ENCODE measurements around the gene NHEJ1.

Gene NHEJ1

DNA sequence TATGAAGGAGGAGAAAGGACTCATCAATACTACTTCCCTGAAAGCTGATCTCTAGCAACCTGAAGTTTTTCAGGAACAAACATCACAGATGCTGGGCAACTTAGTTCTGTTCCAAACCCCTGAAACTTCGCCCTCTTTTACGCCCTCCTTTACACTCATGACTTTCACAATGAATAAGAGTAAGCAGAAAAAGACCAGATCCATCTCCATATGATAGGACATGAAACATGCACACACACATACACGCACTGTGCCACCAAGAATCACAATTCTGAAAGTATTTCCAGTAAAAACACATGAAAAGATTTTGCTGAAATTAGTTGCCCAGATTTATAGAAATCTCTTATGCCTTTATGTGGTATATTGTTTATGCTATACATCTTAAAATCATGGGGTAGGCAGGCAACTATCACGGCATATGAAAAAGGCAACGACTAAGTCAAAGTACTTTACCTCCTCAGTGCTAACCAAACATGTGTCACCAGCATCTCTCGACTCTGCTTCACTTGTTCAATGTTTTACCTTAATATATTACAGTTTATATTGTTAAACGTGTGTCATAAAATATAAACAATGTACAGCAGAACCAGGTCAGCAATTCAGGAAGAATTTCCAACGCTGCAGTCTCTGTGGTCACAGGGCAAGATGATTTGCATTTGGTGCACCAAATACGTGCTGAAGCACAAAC is 47.8 kb downstream of the NHEJ1 start:
- Histone ChIP-seq H3K27me3 (replicated peaks; ENCODE audit: control insufficient read depth, insufficient read depth, low read length) (peaks cover 4% of the 10 kb centered on the region), H3K4me3 (ENCODE audit: low read length) (no peak overlapping the region), H3K4me1 (ENCODE audit: control insufficient read depth, insufficient read depth, low read length) (no peaks in the 10 kb centered on the region), H3K9ac (ENCODE audit: low read length) (no peak overlapping the region), H3K36me3 (ENCODE audit: control insufficient read depth, insufficient read depth, low read length, severe bottlenecking) (no peaks in the 10 kb centered on the region), H3K9me3 (ENCODE audit: control insufficient read depth, low read length) (no peaks in the 10 kb centered on the region)
- no peak for DNase-seq (ENCODE audit: low read depth)

DNA sequence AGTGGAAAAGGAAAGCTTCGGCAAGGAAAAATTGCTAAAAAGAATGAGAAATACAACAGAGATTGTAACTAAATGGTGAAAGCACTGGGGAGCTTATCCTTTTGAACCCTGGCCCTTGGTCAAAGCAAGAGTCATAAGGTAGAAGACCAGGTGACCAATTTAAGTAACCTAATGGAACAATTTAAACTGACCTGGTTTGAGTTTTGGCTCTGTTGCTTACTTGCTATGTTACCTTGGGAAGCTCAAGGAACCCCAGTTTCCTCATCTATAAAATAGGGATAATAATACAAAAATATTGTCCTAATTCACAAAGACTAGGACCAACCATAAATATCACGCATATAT is 48.6 kb downstream of the NHEJ1 start:
- DNase-seq (ENCODE audit: low read depth) = no peak
- H3K9me3 ChIP-seq (ENCODE audit: control insufficient read depth, low read length) = no peaks in the 10 kb centered on the region
- no peaks in the 10 kb centered on the region for H3K27me3 ChIP-seq (replicated peaks; ENCODE audit: control insufficient read depth, insufficient read depth, low read length)

DNA sequence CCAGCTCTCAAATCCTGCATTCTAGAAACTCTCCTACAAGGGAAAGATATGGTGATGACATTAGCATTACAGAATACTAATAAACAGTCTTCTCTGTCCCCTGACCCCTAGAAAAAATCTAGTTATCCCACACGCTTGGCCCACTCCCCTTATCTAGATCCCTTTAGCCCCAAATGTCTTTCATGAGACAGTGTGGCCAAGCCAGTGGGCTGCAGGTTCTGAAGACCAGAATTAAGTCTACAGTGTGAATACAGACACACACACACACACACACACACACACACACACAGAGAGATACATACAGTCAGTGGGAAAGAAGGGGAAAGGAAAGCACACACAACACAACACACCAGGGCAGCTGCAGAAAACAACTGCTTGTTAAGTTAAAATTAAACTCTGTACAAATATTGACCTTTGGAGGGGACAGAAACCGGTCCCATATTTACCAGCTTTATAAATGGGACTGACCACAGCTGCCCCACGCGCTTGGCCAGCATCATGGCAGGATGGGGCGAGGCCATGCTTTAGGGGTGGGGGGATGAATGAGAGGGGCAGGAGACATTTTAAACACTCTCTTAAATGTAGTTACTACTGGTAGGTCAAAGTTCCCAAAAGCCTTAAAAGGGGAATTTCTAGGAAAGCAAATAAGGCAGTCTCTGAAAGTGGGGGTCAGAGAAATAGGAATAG is 49.1 kb downstream of the NHEJ1 start:
- no peaks in the 10 kb centered on the region for H3K4me1 ChIP-seq (ENCODE audit: control insufficient read depth, insufficient read depth, low read length)
- no peak overlapping the region for H3K4me3 ChIP-seq (ENCODE audit: low read length)
- no peak overlapping the region for H3K9ac ChIP-seq (ENCODE audit: low read length)
- H3K36me3 ChIP-seq (ENCODE audit: control insufficient read depth, insufficient read depth, low read length, severe bottlenecking) = no peaks in the 10 kb centered on the region
- H3K27me3 ChIP-seq (replicated peaks; ENCODE audit: control insufficient read depth, insufficient read depth, low read length) = no peaks in the 10 kb centered on the region
- no peaks in the 10 kb centered on the region for H3K9me3 ChIP-seq (ENCODE audit: control insufficient read depth, low read length)
- DNase-seq (ENCODE audit: low read depth) = no peak

More for the DNA sequence above, 48.6 kb downstream of the NHEJ1 start:
- no peaks in the 10 kb centered on the region for H3K36me3 ChIP-seq (ENCODE audit: control insufficient read depth, insufficient read depth, low read length, severe bottlenecking)
- H3K4me1 ChIP-seq (ENCODE audit: control insufficient read depth, insufficient read depth, low read length) = no peaks in the 10 kb centered on the region
- no peak overlapping the region for H3K9ac ChIP-seq (ENCODE audit: low read length)
- H3K4me3 ChIP-seq (ENCODE audit: low read length) = no peak overlapping the region

DNA sequence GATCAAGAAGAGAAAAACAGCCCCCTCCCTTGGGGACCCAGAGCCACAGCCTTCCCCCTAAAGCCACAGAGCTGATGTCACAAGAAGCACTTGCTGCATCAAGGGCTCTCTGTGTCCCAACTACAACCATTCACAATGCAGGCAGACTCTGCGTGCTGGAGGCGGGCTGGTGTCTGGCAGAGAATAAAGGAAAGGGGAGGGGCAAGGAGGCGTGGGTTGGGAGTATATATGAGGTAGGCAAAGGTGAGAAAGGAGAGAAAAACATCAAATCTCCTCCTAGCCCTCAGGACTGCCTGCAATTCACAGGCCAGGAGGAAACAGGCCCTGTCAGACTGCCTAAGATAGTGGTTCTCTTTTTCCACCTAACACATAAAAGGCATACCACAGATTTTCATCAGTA is 51.1 kb downstream of the NHEJ1 start:
- no peaks in the 10 kb centered on the region for H3K9me3 ChIP-seq (ENCODE audit: control insufficient read depth, low read length)
- no peak overlapping the region for H3K9ac ChIP-seq (ENCODE audit: low read length)
- H3K36me3 ChIP-seq (ENCODE audit: control insufficient read depth, insufficient read depth, low read length, severe bottlenecking) = no peaks in the 10 kb centered on the region
- H3K27me3 ChIP-seq (replicated peaks; ENCODE audit: control insufficient read depth, insufficient read depth, low read length) = no peaks in the 10 kb centered on the region
- no peak overlapping the region for H3K4me3 ChIP-seq (ENCODE audit: low read length)
- no peak for DNase-seq (ENCODE audit: low read depth)
- H3K4me1 ChIP-seq (ENCODE audit: control insufficient read depth, insufficient read depth, low read length) = peaks cover 8% of the 10 kb centered on the region

DNA sequence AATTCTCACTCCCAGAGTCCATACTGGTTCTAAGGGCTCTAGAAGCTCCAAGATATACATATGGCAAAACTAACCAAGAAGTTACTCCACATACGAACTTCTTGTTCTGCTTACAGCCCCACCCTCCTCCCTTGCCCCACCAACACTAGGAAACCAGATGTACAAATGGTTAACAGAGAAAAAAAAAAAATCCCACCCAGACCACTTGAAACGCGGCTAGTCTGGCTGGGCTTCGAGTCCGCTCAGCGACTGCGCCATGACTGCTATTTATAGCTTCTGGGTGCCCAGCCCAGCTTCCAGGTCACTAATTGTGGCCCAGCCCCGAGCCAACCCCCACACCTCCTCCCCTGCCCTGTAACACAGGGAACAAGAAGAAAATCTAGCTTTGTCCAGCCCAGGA is 52.9 kb downstream of the NHEJ1 start:
- Histone ChIP-seq H3K27me3 (replicated peaks; ENCODE audit: control insufficient read depth, insufficient read depth, low read length) (no peaks in the 10 kb centered on the region), H3K4me1 (ENCODE audit: control insufficient read depth, insufficient read depth, low read length) (peaks cover 11% of the 10 kb centered on the region), H3K36me3 (ENCODE audit: control insufficient read depth, insufficient read depth, low read length, severe bottlenecking) (no peaks in the 10 kb centered on the region), H3K9me3 (ENCODE audit: control insufficient read depth, low read length) (no peaks in the 10 kb centered on the region), H3K9ac (ENCODE audit: low read length) (no peak overlapping the region), H3K4me3 (ENCODE audit: low read length) (no peak overlapping the region)
- DNase-seq (ENCODE audit: low read depth) = no peak

GRCh38 chr2:219106251-219106650 is 54.4 kb downstream of the NHEJ1 start:
- DNase-seq (ENCODE audit: low read depth) = no peak
- Histone ChIP-seq H3K9ac (ENCODE audit: low read length) (no peak overlapping the region), H3K4me3 (ENCODE audit: low read length) (no peak overlapping the region), H3K9me3 (ENCODE audit: control insufficient read depth, low read length) (no peaks in the 10 kb centered on the region), H3K27me3 (replicated peaks; ENCODE audit: control insufficient read depth, insufficient read depth, low read length) (no peaks in the 10 kb centered on the region), H3K4me1 (ENCODE audit: control insufficient read depth, insufficient read depth, low read length) (peaks cover 11% of the 10 kb centered on the region), H3K36me3 (ENCODE audit: control insufficient read depth, insufficient read depth, low read length, severe bottlenecking) (no peaks in the 10 kb centered on the region)

- no peak overlapping the region for H3K9ac ChIP-seq (ENCODE audit: low read length)
- no peak overlapping the region for H3K4me3 ChIP-seq (ENCODE audit: low read length)
- H3K27me3 ChIP-seq (replicated peaks; ENCODE audit: control insufficient read depth, insufficient read depth, low read length) = no peaks in the 10 kb centered on the region
- peaks cover 15% of the 10 kb centered on the region for H3K4me1 ChIP-seq (ENCODE audit: control insufficient read depth, insufficient read depth, low read length)
- H3K36me3 ChIP-seq (ENCODE audit: control insufficient read depth, insufficient read depth, low read length, severe bottlenecking) = no peaks in the 10 kb centered on the region
- no peaks in the 10 kb centered on the region for H3K9me3 ChIP-seq (ENCODE audit: control insufficient read depth, low read length)
- peak; percentile 74 for DNase-seq (ENCODE audit: low read depth)
Observed at GRCh38 chr2:219104107-219105035, 56.2 kb downstream of the NHEJ1 start.

DNA sequence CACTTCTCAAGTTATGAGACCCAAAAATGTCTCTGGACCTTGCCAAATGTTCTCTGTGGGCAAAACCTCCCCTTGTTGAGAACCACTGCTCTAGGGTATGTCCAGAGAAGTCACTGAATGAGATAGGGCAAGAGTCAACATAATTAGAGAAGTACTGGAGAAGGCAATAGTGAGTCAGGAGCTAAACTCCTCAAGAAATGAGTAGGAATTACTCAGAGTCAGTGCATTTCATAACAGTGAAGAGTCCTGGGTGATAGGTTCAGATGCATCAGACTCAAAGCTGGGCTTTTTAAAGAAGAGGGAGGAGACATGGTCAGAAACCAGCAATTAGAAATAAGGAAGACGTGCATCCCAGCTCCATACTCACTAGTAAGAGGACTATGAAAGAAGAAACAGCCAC is 61.3 kb downstream of the NHEJ1 start:
- Histone ChIP-seq H3K27me3 (replicated peaks; ENCODE audit: control insufficient read depth, insufficient read depth, low read length) (no peaks in the 10 kb centered on the region), H3K4me3 (ENCODE audit: low read length) (no peak overlapping the region), H3K36me3 (ENCODE audit: control insufficient read depth, insufficient read depth, low read length, severe bottlenecking) (no peaks in the 10 kb centered on the region), H3K9ac (ENCODE audit: low read length) (no peak overlapping the region), H3K9me3 (ENCODE audit: control insufficient read depth, low read length) (no peaks in the 10 kb centered on the region), H3K4me1 (ENCODE audit: control insufficient read depth, insufficient read depth, low read length) (peaks cover 12% of the 10 kb centered on the region)
- DNase-seq (ENCODE audit: low read depth) = peak; percentile 54

- DNase-seq (ENCODE audit: low read depth) = no peak
- H3K4me1 ChIP-seq (ENCODE audit: control insufficient read depth, insufficient read depth, low read length) = peaks cover 9% of the 10 kb centered on the region
- no peak overlapping the region for H3K9ac ChIP-seq (ENCODE audit: low read length)
- no peaks in the 10 kb centered on the region for H3K36me3 ChIP-seq (ENCODE audit: control insufficient read depth, insufficient read depth, low read length, severe bottlenecking)
- H3K27me3 ChIP-seq (replicated peaks; ENCODE audit: control insufficient read depth, insufficient read depth, low read length) = no peaks in the 10 kb centered on the region
- no peak overlapping the region for H3K4me3 ChIP-seq (ENCODE audit: low read length)
- H3K9me3 ChIP-seq (ENCODE audit: control insufficient read depth, low read length) = no peaks in the 10 kb centered on the region
Observed at GRCh38 chr2:219095406-219095935, 65.1 kb downstream of the NHEJ1 start.

DNA sequence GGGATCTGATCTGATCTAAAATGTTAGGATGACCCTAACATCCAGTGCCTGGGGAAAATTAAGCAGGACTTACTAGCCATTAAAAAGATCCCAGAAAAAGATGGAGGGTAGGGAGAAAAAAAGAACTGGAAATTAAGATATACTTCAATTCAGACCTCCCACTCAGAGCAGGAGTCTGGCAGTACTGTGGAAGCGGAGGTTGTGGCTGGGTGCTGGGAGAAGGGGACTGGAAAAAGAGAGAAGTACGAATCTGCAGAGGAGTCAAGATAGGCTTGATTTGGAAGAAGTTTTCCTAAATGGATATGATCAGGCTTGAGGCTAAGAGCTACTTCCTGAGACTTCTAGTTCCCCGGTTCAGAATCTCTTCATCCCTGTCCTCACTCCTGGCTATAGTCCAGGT is 66.4 kb downstream of the NHEJ1 start:
- no peak for DNase-seq (ENCODE audit: low read depth)
- Histone ChIP-seq H3K4me1 (ENCODE audit: control insufficient read depth, insufficient read depth, low read length) (peaks cover 3% of the 10 kb centered on the region), H3K36me3 (ENCODE audit: control insufficient read depth, insufficient read depth, low read length, severe bottlenecking) (no peaks in the 10 kb centered on the region), H3K4me3 (ENCODE audit: low read length) (no peak overlapping the region), H3K9ac (ENCODE audit: low read length) (no peak overlapping the region), H3K27me3 (replicated peaks; ENCODE audit: control insufficient read depth, insufficient read depth, low read length) (no peaks in the 10 kb centered on the region), H3K9me3 (ENCODE audit: control insufficient read depth, low read length) (no peaks in the 10 kb centered on the region)
